HG03108 (cell line): ENCODE results near the gene TRAP1.
"Not testable (repeated sequence)": the region's sequence is repeated elsewhere in the genome, so short reads cannot be mapped to it uniquely, and the experiment has no call there.

Source experiments
- ATAC-seq: cut with Tn5 transposase; IDR thresholded peaks from one replicate; pipeline ENCODE4 v1.9.1; 2021; ENCODE audit warnings: moderate library complexity; ENCODE audit not compliant: unreplicated experiment

The TRAP1 gene

DNA sequence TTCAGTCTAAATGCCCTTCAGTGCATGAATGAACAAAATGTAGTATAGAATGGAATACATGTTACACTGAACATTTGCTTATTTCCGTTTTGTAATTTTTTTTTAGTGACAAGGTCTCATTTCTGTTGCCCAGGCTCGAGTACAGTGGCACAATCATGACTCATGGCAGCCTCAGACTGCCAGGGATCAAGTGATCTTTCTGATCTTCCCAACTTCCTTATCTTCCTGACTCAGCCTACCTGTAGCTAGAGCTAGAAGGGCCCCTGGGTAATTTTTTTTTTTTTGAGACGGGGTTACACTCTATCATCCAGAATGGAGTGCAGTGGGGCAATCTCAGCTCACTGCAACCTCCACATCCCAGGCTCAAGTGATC lies 98.6 kb downstream of the TRAP1 start:
- no peak for ATAC-seq

DNA sequence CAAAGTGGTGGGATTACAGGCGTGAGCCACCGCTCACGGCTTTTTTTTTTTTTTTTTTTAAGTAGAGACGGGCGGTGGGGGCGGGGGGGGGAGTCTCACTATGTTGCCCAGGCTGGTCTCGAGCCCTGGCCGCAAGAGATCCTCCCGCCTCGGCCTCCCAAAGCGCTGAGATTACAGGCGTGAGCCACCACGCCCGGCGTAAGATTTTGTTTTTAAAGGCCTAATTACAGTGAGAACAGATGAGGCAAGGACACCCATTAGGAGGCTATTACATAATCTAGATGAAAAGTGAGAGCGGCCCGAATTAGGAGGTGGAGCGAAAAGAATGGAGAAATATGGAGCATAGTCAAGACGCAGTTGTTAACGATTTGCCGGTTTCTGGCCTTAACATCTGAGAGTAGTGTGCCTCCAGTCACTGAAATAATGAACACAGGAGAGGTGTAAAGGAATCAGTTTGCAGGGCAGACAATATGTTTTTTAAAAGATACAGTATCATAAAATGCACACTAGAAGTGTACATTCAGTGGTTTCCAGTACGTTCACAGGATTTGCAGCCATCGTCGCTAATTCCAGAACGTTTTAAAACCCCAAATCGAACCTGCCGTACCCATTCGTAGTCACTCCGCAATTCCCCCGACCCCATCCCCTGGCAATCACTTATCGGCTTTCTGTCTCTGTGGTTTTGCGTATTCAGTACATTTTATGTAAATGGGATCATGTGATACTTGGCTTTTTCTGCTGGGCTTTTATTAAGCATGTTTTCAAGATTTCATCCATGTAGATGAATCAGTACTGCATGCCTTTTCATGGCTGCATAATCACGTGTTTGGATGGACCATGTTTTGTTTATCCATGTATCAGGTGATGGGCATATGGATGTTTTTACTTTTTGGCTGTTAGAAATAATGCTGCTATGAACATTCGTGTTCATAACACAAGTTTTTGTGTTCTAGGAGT lies 104.5 kb downstream of the TRAP1 start:
- no peak for ATAC-seq

DNA sequence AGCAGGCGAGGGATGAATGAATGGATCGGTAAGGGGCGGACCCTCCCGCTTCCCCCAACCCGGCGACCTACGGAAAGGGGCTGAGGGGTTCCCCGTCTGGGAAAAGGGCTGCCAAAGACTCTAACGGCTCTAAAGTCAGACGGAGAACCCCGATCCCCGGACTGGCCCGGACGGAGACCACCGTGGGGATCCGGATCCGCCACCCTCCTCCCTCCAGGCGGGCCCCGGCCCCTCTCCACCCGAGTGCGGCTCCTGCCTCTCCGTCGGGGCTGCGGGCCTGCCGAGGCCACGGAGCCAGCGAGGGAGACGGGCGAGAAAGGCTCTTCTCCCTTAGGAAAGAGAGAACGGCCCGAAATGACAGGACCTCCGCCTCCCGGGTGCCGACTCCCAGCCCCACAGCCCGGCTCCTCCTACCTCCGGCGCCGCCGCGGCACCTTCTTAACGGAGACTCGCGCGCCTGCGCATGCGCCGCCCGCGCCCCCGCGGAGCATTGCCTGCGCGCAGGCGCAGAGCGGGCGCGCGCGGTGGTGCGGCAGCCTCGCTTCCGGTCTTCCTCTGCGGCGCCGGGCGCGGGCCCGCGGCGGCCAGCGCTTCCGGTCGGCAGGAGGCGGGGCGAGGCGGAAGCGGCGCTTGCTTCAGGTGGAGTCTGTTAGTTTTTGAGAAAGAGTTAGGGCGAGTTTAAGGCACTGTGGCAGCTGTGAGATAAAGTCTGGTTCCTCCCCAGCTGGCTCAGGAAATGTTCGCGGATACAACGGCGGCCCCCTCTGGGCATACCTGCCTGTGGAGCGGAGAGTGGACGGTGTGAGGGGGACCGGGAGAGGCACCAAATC lies 106.0 kb downstream of the TRAP1 start, which contains the start of gene SLX4:
SLX4 (minus strand) TSS at position 461 of the 830 bp plus-strand sequence. CDS start 2,642 bp downstream, outside the sequence.
- peak; percentile 78 for ATAC-seq

DNA sequence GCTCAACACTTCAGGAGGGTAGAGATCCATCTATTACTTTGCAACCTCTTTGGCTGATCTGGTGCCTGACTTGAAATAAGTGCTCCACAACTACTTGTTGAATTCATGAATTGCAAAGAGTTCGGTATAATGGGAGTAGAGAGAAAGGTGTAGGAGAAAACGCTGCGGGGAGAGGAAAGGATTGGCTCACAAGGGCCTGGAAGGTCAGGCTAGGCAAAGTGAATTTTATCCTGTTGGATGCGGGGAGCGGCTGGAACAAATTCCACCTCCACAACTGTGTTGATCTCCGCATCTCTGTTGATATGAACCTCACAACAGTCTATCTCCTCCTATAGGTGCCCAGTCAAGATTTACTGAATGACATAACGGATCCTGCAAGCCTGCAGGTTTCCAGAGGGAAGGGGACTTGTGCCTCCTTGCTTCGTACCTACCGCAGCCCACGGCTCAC lies 106.6 kb downstream of the TRAP1 start:
- no peak for ATAC-seq

DNA sequence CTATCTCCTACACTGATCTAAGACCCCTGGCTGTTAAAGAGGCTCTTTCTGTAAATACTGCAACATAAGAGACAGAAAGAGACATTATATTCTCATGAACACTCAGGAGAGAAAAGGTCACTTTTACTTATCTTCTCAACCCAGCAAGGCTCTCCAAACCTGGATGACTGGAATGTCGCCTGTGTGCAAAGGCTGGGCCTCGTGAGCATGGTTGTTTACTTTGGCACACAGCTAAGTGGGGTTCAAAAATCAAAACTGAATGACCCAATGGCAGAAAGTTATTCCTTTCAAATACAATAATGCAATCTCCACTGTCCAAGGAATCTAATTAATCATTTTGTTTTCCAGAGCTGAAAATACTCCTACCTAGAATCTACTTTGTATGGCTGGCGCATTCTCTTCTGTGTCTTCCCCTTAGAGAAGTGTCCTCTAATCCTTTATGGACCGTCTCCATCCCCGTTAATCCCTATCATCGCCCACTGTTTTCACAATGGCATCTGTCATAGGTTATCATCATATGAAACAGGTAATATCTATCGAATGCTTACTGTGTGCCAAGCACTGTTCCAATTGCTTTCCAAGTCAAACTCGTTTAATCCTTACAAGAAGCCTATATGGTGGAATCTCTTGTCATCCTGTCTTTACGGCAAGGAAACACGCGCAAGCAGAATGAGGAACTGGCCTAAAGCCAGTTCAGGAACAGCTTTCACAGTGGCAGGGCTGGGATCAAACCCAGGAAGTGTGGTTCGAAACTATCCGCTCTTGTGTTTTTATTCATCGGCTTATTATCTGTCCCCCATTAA lies 107.2 kb downstream of the TRAP1 start:
- ATAC-seq: no peak

DNA sequence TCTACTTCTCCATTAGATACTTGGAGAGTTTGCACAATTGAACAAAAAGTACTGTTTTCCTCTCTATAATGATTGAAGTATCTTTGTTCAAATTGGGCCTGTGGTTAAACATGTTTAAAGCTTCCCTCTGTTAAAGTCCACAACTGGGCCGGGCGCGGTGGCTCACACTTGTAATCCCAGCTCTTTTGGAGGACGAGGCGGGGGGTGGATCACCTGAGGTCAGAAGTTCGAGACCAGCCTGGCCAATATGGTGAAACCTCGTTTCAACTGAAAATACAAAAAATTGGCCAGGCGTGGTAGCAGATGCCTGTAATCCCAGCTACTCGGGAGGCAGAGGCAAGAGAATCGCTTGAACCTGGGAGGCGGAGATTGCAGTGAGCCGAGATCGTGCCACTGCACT lies 108.3 kb downstream of the TRAP1 start:
- ATAC-seq: not testable (repeated sequence)

DNA sequence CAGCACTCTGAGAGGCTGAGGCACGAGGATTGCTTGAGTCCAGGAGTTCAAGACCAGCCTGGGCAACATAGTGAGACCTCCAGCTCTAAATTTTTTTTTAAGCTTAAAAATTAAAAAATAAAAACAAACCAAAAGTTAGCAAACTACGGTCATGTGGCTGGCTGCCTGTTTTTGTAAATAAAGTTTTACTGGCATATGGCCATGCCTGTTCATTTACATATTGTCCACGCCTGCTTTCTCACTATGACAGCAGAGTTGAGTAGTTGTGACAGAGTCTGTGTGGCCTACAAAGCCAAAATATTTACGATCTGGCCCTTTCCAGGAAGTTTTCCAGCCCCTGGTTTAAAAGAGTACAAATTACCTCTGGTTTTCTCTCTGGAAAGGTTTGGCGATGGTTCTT lies 109.3 kb downstream of the TRAP1 start:
- ATAC-seq: no peak
